MM.1S (cell line): ENCODE results near the gene ADGRL3.

Source experiments
- EZH2 ChIP-seq: fragments of 300-600 bp; sonication (generic); optimal IDR thresholded peaks from 2 replicates; pipeline ENCODE3; 2017; ENCODE audit warnings: low read depth, mild to moderate bottlenecking, antibody characterized with exemption, low read length, mixed read lengths
- TF ChIP-seq, protein P1 (sequence below): fragments of 300-600 bp; sonication (generic); IDR thresholded peaks from 2 replicates; pipeline ENCODE4 v1.5.1; 2016; ENCODE audit warnings: antibody characterized with exemption, low read length, mixed read lengths

DNA sequence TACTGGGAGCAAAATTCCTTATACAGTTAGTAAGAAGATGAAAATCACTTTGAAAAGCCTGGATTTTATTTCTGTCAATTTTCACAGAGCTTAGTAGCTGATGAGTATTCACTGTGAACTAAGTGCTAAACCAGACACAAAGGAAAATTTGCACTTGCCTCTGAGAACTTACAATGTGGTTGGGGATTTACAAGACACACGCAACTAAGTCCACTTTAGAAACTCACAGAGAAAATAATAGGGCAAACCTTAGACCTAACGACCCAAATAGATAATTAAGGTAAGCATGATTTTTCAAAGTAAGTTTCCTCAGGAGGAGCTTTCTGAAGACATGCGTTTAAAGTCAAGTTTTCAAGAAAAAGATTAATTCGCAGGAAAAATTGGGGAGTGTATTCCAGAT is 708.9 kb downstream of the ADGRL3 start:
- TF ChIP-seq EZH2, result no peak
- TF ChIP-seq, protein P1, sequence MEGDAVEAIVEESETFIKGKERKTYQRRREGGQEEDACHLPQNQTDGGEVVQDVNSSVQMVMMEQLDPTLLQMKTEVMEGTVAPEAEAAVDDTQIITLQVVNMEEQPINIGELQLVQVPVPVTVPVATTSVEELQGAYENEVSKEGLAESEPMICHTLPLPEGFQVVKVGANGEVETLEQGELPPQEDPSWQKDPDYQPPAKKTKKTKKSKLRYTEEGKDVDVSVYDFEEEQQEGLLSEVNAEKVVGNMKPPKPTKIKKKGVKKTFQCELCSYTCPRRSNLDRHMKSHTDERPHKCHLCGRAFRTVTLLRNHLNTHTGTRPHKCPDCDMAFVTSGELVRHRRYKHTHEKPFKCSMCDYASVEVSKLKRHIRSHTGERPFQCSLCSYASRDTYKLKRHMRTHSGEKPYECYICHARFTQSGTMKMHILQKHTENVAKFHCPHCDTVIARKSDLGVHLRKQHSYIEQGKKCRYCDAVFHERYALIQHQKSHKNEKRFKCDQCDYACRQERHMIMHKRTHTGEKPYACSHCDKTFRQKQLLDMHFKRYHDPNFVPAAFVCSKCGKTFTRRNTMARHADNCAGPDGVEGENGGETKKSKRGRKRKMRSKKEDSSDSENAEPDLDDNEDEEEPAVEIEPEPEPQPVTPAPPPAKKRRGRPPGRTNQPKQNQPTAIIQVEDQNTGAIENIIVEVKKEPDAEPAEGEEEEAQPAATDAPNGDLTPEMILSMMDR, result no peak
